Stimulated activated effector memory CD8-positive, alpha-beta T cell treated with anti-CD3 and anti-CD28 coated beads, Interleukin-12 subunit alpha, Interleukin-12 subunit beta, amount 100 ng/mL, for 72 hours (primary cell): ENCODE measurements around the gene PRKCZ.

Experiments
- ATAC-seq: fragments of 150-1000 bp; cut with Tn5 transposase; 2 replicates; pipeline ENCODE4 v1.10.0; 2021
- DNase-seq, 2 donors: peaks; one replicate each; pipeline ENCODE4 v3.0.0; 2021 to 2022; ENCODE audit warnings: low spot score in 2 of 2
- H3K27ac Mint-ChIP-seq: one replicate; pipeline ENCODE4 v1.8.0; 2022; ENCODE audit warnings: mild to moderate bottlenecking, mixed read lengths
- H3K36me3 Mint-ChIP-seq: one replicate; pipeline ENCODE4 v1.8.0; 2022; ENCODE audit warnings: mild to moderate bottlenecking, mixed read lengths
- H3K4me1 Mint-ChIP-seq: one replicate; pipeline ENCODE4 v1.8.0; 2022; ENCODE audit warnings: mixed read lengths
- H3K4me3 Mint-ChIP-seq: one replicate; pipeline ENCODE4 v1.8.0; 2022; ENCODE audit warnings: mild to moderate bottlenecking, mixed read lengths
- H3K9me3 Mint-ChIP-seq: one replicate; pipeline ENCODE4 v1.8.0; 2022; ENCODE audit warnings: mixed read lengths

Gene PRKCZ

DNA sequence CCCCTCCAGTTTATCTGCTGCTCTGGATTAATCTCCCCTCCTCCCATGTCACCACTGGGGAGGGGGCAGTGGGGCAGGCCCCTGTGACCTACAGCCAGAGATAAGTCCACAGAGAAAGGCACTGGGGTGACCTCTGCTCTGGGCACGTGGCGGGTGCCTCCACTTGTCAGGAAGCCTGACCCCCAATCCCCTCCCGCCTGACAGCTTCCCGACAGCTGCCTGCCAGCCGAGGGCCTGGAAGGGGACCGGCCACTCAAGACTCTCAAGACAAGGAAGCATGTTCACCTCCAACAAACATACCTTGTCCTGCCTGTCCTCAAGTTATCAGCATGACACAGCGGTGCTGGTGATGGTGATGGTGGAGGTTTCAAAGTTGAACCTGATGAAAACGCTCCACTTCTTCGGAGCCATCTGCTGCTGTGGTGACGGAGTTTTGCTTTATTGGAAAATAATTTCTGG, 147.5 kb downstream of the PRKCZ start:
- peak overlapping the region; percentile 85 for H3K27ac Mint-ChIP-seq
- peaks cover 11% of the 10 kb centered on the region for H3K36me3 Mint-ChIP-seq
- peaks cover 19% of the 10 kb centered on the region for H3K4me1 Mint-ChIP-seq
- H3K4me3 Mint-ChIP-seq = no peak overlapping the region
- ATAC-seq (no peak), DNase-seq (no peak)
- no peaks in the 10 kb centered on the region for H3K9me3 Mint-ChIP-seq

DNA sequence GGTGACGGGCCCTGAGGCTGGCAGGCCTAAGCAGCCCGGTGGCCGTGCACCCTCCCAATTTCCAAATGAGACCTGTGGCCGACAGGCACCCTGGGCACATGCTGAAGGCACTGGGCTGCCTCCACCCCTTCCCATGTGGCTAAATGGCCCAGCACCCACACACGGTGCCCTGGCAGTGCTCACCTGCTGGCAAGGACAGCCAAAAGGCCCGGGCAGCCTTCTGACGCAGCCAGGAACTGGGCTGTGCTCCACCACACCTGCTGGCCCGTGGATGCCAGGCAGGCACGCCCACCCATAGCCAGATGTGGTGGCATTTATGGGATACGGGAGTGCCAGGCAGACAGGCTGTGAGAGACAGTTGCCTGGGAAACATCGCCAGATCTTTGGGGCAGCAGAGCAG, 148.4 kb downstream of the PRKCZ start:
- H3K9me3 Mint-ChIP-seq = no peaks in the 10 kb centered on the region
- DNase-seq = no peak
- H3K27ac Mint-ChIP-seq = peak overlapping the region; percentile 85
- H3K36me3 Mint-ChIP-seq = peaks cover 6% of the 10 kb centered on the region
- ATAC-seq = no peak
- H3K4me1 Mint-ChIP-seq = peaks cover 19% of the 10 kb centered on the region
- H3K4me3 Mint-ChIP-seq = peak overlapping the region; percentile 76

DNA sequence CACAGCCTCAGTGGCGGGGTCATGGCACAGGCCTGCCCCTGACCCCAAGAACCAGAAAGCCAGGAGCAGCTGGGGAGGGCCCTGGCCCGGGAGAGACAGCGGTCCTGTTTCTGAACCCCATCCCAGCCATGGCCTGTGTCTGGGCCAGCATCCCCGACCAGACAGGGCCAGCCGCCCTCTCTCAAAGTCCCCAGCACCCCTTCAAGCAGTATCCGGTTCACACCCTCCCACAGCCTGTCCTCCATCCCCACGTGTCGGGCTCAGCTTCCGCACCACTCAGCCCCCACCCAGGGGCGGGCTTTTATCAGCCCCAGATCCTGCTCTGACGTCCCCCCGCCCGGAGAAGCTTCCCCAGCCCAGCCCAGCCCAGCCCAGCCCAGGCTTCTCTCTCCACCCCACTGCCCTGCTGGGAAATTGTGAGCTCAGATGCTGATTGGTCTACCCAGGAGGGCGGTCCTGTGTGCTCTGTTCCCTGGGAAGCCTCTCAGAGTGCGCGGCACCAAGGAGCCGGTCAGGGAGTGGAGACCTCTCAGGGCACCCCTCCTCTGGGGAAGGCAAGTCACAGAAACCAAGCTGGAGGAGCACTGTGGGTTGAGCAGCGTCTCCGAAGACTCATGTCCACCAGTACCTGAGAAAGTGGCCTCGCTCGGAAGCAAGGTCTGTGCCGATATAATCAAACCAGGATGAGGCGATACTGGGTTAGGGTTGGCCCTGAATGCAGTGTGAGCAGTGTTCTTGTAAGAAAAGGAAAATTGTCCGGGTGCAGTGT, 149.0 kb downstream of the PRKCZ start:
- Mint-ChIP-seq H3K4me3 (peak overlapping the region; percentile 76), H3K36me3 (no peaks in the 10 kb centered on the region), H3K4me1 (peaks cover 19% of the 10 kb centered on the region), H3K27ac (peak overlapping the region; percentile 85), H3K9me3 (no peaks in the 10 kb centered on the region)
- peak; percentile 72 for ATAC-seq
- peak; percentile 53 to 86 for DNase-seq

GRCh38 chr1:2200308-2200943, 150.2 kb downstream of the PRKCZ start:
- no peaks in the 10 kb centered on the region for H3K9me3 Mint-ChIP-seq
- H3K36me3 Mint-ChIP-seq = no peaks in the 10 kb centered on the region
- peak overlapping the region; percentile 85 for H3K27ac Mint-ChIP-seq
- peaks cover 19% of the 10 kb centered on the region for H3K4me1 Mint-ChIP-seq
- ATAC-seq = no peak
- DNase-seq = no peak
- peak overlapping the region; percentile 76 for H3K4me3 Mint-ChIP-seq

- ATAC-seq = no peak
- Mint-ChIP-seq H3K27ac (no peak overlapping the region), H3K9me3 (no peaks in the 10 kb centered on the region), H3K36me3 (no peaks in the 10 kb centered on the region), H3K4me1 (peaks cover 19% of the 10 kb centered on the region), H3K4me3 (no peak overlapping the region)
- DNase-seq = no peak
These were observed 150.9 kb downstream of the PRKCZ start for GRCh38 chr1:2201062-2201461.

DNA sequence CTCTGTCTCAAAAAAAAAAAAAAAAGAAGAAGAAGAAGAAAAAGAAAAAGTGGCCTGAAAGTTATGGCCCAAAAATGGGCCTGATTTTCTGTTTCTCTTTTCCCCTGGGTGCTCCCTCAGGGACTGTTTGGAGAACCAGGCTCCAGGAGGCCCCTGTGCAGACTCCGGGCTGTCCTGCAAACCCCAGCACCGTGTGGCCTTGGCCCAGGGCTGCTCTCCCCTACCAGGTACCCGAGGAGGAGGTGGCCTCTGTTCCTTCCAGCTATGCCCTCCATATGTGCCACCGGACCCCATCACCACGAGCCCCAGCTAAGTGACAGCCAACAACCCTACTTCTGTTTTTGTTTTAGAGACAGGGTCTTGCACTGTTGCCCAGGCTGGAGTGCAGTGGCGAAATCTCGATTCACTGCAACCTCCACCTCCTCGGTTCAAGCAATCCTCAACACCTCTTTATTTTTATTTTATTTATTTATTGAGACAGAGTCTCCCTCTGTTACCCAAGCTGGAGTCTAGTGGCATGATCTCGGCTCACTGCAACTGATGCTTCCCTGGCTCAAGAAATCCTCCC, 151.9 kb downstream of the PRKCZ start:
- no peak for DNase-seq
- H3K4me3 Mint-ChIP-seq = no peak overlapping the region
- H3K9me3 Mint-ChIP-seq = no peaks in the 10 kb centered on the region
- H3K4me1 Mint-ChIP-seq = peaks cover 19% of the 10 kb centered on the region
- H3K36me3 Mint-ChIP-seq = no peaks in the 10 kb centered on the region
- H3K27ac Mint-ChIP-seq = no peak overlapping the region
- ATAC-seq = no peak

DNA sequence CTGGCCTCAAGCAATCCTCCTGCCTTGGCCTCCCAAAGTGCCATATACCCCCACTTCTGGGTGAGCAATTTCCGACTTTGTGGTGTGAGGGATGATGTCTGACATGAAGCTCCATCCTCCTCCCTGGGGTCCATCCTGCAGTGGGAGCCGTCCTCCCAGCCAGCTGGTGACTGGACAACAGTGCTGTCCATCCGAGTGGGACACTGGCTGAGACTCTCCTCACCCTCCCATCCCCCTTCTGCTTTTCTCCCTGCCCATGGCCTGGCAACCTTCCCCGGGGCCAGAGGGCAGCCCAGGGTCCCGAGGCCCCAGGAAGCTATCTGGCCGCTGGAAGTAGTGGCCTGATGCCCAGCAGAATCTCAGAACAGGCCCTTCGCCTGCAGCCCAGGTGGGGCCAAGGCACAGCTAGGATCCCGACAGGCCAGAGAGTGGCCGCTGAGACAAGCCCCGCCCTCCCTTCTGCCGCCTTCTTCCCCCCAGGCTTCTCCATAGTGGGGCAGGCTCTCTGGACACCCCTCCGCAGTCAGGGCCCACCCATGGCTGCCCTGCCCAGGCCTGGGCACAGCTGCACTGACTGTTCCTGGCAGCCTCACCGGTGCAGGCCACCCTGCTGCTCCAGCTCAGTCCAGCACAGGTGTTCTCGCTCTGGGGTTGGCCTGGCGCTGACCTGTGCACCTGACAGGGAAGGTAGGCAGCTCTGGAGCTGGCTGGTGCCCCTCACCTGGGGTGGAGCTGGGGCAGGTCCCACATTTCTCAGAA, 152.8 kb downstream of the PRKCZ start:
- Mint-ChIP-seq H3K4me3 (peak overlapping the region; percentile 19), H3K27ac (peak overlapping the region; percentile 34), H3K4me1 (peaks cover 19% of the 10 kb centered on the region), H3K9me3 (no peaks in the 10 kb centered on the region), H3K36me3 (no peaks in the 10 kb centered on the region)
- no peak for ATAC-seq
- DNase-seq = no peak

DNA sequence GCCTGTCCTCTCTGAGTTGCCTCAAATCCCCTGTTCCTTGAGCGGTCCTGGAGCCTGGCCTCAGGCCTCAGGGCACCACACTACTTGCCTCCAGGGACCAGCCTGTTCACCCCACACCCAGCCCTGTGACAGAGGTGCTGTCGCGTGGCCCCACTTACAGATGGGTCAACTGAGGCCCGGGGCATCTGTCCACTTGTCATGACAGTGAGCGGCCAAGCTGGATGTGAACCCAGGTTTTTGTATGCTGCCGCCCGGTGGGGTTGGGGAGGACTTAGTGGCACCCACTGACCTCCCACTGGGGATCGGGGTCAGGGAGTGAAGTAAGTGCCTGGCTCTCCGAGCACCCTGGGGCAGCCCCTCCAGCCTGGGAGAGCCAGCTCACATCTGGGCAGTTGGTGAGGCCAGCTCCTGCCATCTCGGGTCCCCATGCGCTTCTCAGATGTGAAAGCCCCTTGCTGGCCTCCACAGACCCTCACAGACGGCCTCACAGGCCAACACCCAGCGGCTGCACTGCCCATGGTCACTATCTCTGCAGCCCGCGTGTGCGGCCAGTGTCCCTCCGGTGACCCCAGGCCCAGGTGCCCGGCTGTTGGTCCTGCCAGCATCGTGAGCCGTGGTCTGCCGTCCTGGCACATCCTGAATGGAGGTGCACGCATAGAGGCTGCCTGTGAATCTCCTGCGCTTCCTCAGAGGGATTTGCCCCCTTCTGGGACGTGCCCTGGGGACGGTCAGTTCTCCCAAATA, 153.6 kb downstream of the PRKCZ start:
- H3K36me3 Mint-ChIP-seq = no peaks in the 10 kb centered on the region
- H3K27ac Mint-ChIP-seq = peak overlapping the region; percentile 34
- no peak for DNase-seq
- H3K4me3 Mint-ChIP-seq = peak overlapping the region; percentile 55
- no peaks in the 10 kb centered on the region for H3K9me3 Mint-ChIP-seq
- no peak for ATAC-seq
- H3K4me1 Mint-ChIP-seq = peaks cover 15% of the 10 kb centered on the region

GRCh38 chr1:2204415-2205190, 154.4 kb downstream of the PRKCZ start:
- Mint-ChIP-seq H3K9me3 (no peaks in the 10 kb centered on the region), H3K4me1 (peaks cover 7% of the 10 kb centered on the region), H3K27ac (no peak overlapping the region), H3K36me3 (no peaks in the 10 kb centered on the region), H3K4me3 (peak overlapping the region; percentile 55)
- DNase-seq (peak in 1 of 2 donors; percentile 81), ATAC-seq (peak; percentile 31)

DNA sequence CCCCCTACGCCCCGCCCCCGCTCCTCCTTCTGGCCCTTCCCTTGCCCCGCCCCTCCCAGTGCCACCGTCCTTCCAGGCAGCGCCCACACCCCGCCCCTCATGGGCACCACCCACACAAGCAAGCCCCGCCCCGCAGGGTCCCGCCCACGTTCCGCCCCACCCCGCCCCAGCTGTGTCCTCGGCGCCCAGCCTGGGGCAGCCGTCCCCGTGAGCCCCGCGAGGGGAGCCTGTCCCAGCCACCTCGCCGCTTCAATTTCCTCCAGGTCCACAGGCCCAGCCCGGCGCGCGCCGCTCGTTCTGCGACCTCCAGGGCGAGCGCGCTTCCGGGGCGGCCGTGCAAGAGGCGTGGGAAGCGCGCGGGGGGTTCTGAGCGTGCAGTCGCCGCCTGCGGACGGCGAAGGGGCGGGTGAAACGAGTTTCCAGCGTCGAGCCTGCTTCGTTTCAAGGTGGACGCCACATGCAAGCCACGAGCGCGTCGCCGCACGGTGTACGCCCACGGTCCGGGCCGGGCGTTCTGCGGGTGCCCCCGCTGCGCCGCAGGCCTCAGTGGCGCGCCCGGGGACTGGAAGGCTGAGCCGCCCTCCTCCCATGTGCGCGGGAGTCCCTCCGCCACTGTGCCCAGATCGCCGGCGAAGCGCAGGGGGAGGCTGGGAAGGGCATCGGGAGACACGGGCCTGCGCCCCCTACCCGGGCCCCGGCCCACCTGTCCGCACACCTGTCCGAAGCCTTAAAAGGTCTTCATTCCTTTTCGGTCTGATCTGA, 155.2 kb downstream of the PRKCZ start:
- H3K4me1 Mint-ChIP-seq = no peaks in the 10 kb centered on the region
- H3K36me3 Mint-ChIP-seq = no peaks in the 10 kb centered on the region
- ATAC-seq (peak; percentile 80), DNase-seq (peak; percentile 88 to 96)
- no peaks in the 10 kb centered on the region for H3K9me3 Mint-ChIP-seq
- peak overlapping the region; percentile 55 for H3K4me3 Mint-ChIP-seq
- H3K27ac Mint-ChIP-seq = no peak overlapping the region

- no peaks in the 10 kb centered on the region for H3K9me3 Mint-ChIP-seq
- no peaks in the 10 kb centered on the region for H3K4me1 Mint-ChIP-seq
- no peaks in the 10 kb centered on the region for H3K36me3 Mint-ChIP-seq
- DNase-seq (no peak), ATAC-seq (no peak)
- H3K27ac Mint-ChIP-seq = no peak overlapping the region
- H3K4me3 Mint-ChIP-seq = no peak overlapping the region
These were observed 156.7 kb downstream of the PRKCZ start for GRCh38 chr1:2206813-2207487.

DNA sequence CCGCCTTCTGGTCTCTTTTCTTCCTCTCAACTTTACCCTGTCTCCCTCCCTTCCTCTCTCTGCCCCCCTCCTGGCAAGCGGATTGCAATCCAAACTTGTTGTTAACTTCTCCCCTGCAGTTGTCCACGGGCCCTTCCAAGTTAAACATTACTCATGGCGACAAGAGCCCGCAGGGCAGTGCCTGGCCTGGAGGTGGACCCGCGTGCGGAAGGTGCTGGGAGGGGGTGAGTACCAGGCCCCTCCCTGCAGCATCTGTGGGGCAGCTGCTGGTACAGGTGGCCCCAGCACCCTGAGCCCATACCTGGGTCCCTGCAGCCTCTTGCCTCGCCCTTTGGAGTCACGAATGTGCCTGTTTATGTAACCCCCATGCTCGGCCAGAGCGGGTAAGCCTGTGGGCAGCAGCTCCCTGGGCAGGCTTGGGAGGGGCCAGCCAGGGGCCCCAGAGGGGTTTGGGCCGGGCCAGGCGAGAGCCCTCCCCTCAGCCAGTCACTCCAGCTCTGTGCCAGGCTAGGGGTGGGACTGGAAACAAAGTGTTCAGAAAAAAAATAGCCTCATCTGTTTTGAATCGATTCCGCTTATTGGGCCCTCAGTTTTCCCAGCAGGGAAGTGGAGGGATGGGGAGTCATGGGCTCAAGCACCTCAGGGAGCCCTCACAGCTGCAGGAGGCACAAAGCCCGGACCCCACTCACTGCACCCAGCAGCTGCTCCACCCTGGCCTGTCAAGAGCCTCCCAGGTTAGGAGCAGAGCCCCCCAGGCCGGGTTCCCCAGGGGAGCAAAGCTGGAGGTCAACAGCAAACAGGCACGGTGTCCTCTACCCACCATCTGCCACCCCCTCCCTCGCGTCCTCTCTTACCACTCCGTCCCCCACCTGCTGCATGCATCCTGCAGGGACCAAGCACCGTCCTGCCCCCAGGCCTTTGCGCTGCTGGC, 158.4 kb downstream of the PRKCZ start:
- no peaks in the 10 kb centered on the region for H3K36me3 Mint-ChIP-seq
- DNase-seq (no peak), ATAC-seq (no peak)
- no peaks in the 10 kb centered on the region for H3K9me3 Mint-ChIP-seq
- H3K27ac Mint-ChIP-seq = no peak overlapping the region
- H3K4me1 Mint-ChIP-seq = no peaks in the 10 kb centered on the region
- H3K4me3 Mint-ChIP-seq = no peak overlapping the region
